Measurements from ENCODE around the gene MMP17.
"Not testable (repeated sequence)": the region's sequence is repeated elsewhere in the genome, so short reads cannot be mapped to it uniquely, and the experiment has no call there.

GRCh38 chr12:131878436-131878835 is 50.2 kb downstream of the MMP17 start:
- TF ChIP-seq, protein P1, sequence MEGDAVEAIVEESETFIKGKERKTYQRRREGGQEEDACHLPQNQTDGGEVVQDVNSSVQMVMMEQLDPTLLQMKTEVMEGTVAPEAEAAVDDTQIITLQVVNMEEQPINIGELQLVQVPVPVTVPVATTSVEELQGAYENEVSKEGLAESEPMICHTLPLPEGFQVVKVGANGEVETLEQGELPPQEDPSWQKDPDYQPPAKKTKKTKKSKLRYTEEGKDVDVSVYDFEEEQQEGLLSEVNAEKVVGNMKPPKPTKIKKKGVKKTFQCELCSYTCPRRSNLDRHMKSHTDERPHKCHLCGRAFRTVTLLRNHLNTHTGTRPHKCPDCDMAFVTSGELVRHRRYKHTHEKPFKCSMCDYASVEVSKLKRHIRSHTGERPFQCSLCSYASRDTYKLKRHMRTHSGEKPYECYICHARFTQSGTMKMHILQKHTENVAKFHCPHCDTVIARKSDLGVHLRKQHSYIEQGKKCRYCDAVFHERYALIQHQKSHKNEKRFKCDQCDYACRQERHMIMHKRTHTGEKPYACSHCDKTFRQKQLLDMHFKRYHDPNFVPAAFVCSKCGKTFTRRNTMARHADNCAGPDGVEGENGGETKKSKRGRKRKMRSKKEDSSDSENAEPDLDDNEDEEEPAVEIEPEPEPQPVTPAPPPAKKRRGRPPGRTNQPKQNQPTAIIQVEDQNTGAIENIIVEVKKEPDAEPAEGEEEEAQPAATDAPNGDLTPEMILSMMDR (IDR thresholded peaks at IDR 0.05; ENCODE audit: insufficient read depth, low read length) = not testable (repeated sequence)
- TF ChIP-seq, protein P2, sequence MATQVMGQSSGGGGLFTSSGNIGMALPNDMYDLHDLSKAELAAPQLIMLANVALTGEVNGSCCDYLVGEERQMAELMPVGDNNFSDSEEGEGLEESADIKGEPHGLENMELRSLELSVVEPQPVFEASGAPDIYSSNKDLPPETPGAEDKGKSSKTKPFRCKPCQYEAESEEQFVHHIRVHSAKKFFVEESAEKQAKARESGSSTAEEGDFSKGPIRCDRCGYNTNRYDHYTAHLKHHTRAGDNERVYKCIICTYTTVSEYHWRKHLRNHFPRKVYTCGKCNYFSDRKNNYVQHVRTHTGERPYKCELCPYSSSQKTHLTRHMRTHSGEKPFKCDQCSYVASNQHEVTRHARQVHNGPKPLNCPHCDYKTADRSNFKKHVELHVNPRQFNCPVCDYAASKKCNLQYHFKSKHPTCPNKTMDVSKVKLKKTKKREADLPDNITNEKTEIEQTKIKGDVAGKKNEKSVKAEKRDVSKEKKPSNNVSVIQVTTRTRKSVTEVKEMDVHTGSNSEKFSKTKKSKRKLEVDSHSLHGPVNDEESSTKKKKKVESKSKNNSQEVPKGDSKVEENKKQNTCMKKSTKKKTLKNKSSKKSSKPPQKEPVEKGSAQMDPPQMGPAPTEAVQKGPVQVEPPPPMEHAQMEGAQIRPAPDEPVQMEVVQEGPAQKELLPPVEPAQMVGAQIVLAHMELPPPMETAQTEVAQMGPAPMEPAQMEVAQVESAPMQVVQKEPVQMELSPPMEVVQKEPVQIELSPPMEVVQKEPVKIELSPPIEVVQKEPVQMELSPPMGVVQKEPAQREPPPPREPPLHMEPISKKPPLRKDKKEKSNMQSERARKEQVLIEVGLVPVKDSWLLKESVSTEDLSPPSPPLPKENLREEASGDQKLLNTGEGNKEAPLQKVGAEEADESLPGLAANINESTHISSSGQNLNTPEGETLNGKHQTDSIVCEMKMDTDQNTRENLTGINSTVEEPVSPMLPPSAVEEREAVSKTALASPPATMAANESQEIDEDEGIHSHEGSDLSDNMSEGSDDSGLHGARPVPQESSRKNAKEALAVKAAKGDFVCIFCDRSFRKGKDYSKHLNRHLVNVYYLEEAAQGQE (IDR thresholded peaks at IDR 0.05; ENCODE audit: insufficient replicate concordance, low read depth) = not testable (repeated sequence)
- not testable (repeated sequence) for TF ChIP-seq POLR2AphosphoS5, GABPA (IDR thresholded peaks at IDR 0.05; ENCODE audit: low read depth)

Data from HL-60 (cell line).